NCI-H2107 treated with DMSO at 0.1 percent for 48 hours (cell line): ENCODE measurements around the gene TPRN.

Experiments
- DNase-seq: peaks from one replicate; lab custom pipeline; 2025; ENCODE audit not compliant: unreplicated experiment; lab: John Stamatoyannopoulos, UW

The TPRN gene

GRCh38 chr9:137147091-137147792 lies 53.3 kb downstream of the TPRN start:
- DNase-seq, result no peak

GRCh38 chr9:137146527-137146918 lies 54.0 kb downstream of the TPRN start:
- no peak for DNase-seq

DNA sequence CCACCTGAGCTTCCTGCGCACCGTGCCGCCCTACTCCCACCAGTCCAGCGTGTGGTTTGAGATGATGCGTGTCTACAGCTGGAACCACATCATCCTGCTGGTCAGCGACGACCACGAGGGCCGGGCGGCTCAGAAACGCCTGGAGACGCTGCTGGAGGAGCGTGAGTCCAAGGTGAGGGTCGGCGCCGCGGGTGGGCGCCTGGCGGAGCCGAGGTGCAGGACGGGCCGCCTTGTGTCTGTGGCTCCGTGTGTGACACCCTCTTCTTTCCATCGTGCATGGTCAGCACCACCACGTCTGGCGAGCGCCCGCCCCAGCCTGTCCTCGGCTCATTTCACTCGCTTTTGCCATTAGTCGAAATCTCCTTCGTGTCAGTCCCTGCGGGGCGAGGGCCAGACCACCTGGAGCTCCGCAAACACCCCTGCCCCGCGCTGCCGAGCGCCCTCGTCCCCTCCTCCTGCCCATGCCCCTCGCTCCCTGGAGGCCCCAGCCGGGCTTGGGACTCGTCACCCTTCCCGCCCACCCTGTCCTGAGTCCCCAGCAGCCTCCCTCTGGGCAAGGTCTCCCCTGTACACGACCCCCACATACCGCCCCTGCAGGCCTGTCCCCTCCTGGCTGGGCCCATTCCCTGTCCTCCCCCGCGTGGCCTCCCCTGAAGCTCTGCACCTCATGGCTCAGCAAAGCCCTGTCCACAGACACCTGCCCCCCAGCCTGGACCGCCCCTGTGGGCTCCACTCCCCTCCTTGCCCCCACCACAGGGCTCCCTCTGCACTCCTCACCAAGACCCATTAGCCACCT lies 54.6 kb downstream of the TPRN start:
- DNase-seq, result no peak

GRCh38 chr9:137143459-137143858 lies 57.1 kb downstream of the TPRN start:
- DNase-seq, result no peak

GRCh38 chr9:137141976-137142936 lies 58.3 kb downstream of the TPRN start:
- no peak for DNase-seq
